Measurements from ENCODE around the gene DDO. TPM values are rescaled to one million over a fixed set of nuclear protein-coding genes. Genes with fewer than 3 reads are reported as not detected.

The DDO gene
- total RNA-seq, 6 donors from 2014 or later = 1.4 to 7.6 (median 3.2) TPM

GRCh38 chr6:110345025-110345424, 70.3 kb downstream of the DDO start:
- Histone ChIP-seq H3K4me3 (no peak overlapping the region), H3K27me3 (no peaks in the 10 kb centered on the region), H3K27ac (no peak overlapping the region), H3K4me1 (no peaks in the 10 kb centered on the region), H3K9me3 (no peaks in the 10 kb centered on the region), H3K36me3 (no peaks in the 10 kb centered on the region)
- DNase-seq (no peak), ATAC-seq (ENCODE audit: low FRiP score in 2 of 2) (no peak)
- 69 to 85% methylated on average over 4 of the region's 4 CpGs for WGBS, 2 donors
- TF ChIP-seq EP300 (IDR thresholded peaks at IDR 0.05) (no peak), POLR2A (IDR thresholded peaks at IDR 0.05) (no peak), CTCF (IDR thresholded peaks at IDR 0.05) (no peak), POLR2AphosphoS5 (IDR thresholded peaks at IDR 0.05) (no peak)

GRCh38 chr6:110342759-110343158, 72.6 kb downstream of the DDO start:
- DNase-seq = no peak
- H3K27ac ChIP-seq = no peak overlapping the region
- 92 to 94% methylated on average over 3 of the region's 3 CpGs for WGBS, 2 donors
- H3K4me3 ChIP-seq = no peak overlapping the region
- H3K27me3 ChIP-seq = no peaks in the 10 kb centered on the region
- no peaks in the 10 kb centered on the region for H3K4me1 ChIP-seq
- H3K9me3 ChIP-seq = no peaks in the 10 kb centered on the region
- ATAC-seq (ENCODE audit: low FRiP score in 2 of 2) = no peak
- no peak for TF ChIP-seq POLR2AphosphoS5 (IDR thresholded peaks at IDR 0.05)
- H3K36me3 ChIP-seq = no peaks in the 10 kb centered on the region

Other genes with a start within 250 kb of the DDO start
- gene WASF1, start 235.9 kb downstream of the DDO start, total RNA-seq = 1 to 10 TPM; 2.0 to 9.4 (median 4.3) TPM
- gene CDC40, start 235.1 kb downstream of the DDO start, total RNA-seq = 10 to 100 TPM in 5 of 6 donors, 1 to 10 TPM in 1; 10.0 to 34.5 (median 20.9) TPM
- gene METTL24, start 57.2 kb downstream of the DDO start, total RNA-seq = 1 to 10 TPM in 4 of 6 donors, under 1 TPM in 1, not detected in 1; 0.78 to 2.7 (median 1.8) TPM
- 1 to 10 TPM in 1 of 6 donors, under 1 TPM in 3, not detected in 2; 0.20 to 1.7 (median 0.59) TPM for gene SLC22A16, start 61.0 kb upstream of the DDO start, total RNA-seq

All from upper lobe of left lung (tissue), 6 donors.